ENCODE data around the gene ITGB2.

ITGB2 gene

DNA sequence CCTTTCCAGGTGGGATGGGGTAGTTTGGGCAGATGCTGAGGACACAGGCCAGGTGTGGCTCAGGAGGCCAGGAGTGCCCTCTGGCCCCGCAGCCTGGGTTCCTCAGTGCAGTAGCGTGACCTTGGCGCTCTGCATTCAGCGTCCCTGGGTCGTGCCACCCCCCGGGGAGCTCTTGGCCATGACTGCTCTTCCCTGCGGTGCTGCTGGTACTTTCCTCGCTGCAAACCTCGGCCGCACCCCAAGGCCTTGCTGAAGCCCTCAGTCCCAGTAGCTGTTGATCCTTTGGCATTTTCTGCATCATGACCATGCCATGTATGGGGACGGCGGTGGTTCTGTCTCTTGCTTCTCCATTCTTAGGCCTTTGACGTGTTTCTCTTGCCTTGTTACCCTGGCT is 32.9 kb upstream of the ITGB2 start:
- no peak overlapping the region for H3K4me3 ChIP-seq (ENCODE audit: low read length)
- DNase-seq (ENCODE audit: low read depth): no peak
- no peak for TF ChIP-seq CTCF (conservative IDR thresholded peaks at IDR 0.05; ENCODE audit: low read depth, low read length)

- no peak for DNase-seq (ENCODE audit: low read depth)
- no peak overlapping the region for H3K4me3 ChIP-seq (ENCODE audit: low read length)
- no peak for TF ChIP-seq CTCF (conservative IDR thresholded peaks at IDR 0.05; ENCODE audit: low read depth, low read length)
Observed at GRCh38 chr21:44952929-44953627, 32.4 kb upstream of the ITGB2 start.

GRCh38 chr21:44952116-44952928 is 31.6 kb upstream of the ITGB2 start:
- TF ChIP-seq CTCF (conservative IDR thresholded peaks at IDR 0.05; ENCODE audit: low read depth, low read length): no peak
- no peak for DNase-seq (ENCODE audit: low read depth)
- H3K4me3 ChIP-seq (ENCODE audit: low read length): no peak overlapping the region

GRCh38 chr21:44951186-44951915 is 30.7 kb upstream of the ITGB2 start:
- no peak overlapping the region for H3K4me3 ChIP-seq (ENCODE audit: low read length)
- DNase-seq (ENCODE audit: low read depth): no peak
- TF ChIP-seq CTCF (conservative IDR thresholded peaks at IDR 0.05; ENCODE audit: low read depth, low read length): no peak

- no peak for TF ChIP-seq CTCF (conservative IDR thresholded peaks at IDR 0.05; ENCODE audit: low read depth, low read length)
- H3K4me3 ChIP-seq (ENCODE audit: low read length): no peak overlapping the region
- no peak for DNase-seq (ENCODE audit: low read depth)
Observed at GRCh38 chr21:44950351-44950750, 29.7 kb upstream of the ITGB2 start.

- no peak overlapping the region for H3K4me3 ChIP-seq (ENCODE audit: low read length)
- TF ChIP-seq CTCF (conservative IDR thresholded peaks at IDR 0.05; ENCODE audit: low read depth, low read length): peak; percentile 94
Observed at GRCh38 chr21:44949779-44950198, 29.1 kb upstream of the ITGB2 start.

More at GRCh38 chr21:44949779-44950198, 29.1 kb upstream of the ITGB2 start:
- DNase-seq (ENCODE audit: low read depth): no peak
